Fibroblast of the aortic adventitia (primary cell): ENCODE results near the gene ZNHIT6. TPM values are rescaled to one million over a fixed set of nuclear protein-coding genes. Genes with fewer than 3 reads are reported as not detected.

Experiments used
- DNase-seq: peaks from one replicate; pipeline ENCODE4 v3.0.0-alpha.2; 2010; ENCODE audit warnings: low read depth
- H3K4me3 ChIP-seq: 2 replicates; pipeline ENCODE4 v1.5.1; 2011; ENCODE audit warnings: low read depth, mild to moderate bottlenecking, control low read depth, low read length, moderate library complexity
- CTCF ChIP-seq: IDR thresholded peaks from 2 replicates; pipeline ENCODE4 v1.5.1; 2011; ENCODE audit warnings: mild to moderate bottlenecking, low read length, control low read depth, inconsistent platforms; ENCODE audit not compliant: insufficient read depth
- total RNA-seq: library from RNA; depleted of rRNA; stranded (reverse); fragments of >200 nt; gene quantifications from 2 replicates; pipeline ENCODE4 v1.2.3, GENCODE V29; 2012; ENCODE audit warnings: low replicate concordance

ZNHIT6 gene
- total RNA-seq, 1 donor: 18.1 TPM

- DNase-seq: no peak
- no peak for TF ChIP-seq CTCF
Measured at GRCh38 chr1:85638412-85638811, 69.8 kb downstream of the ZNHIT6 start.

DNA sequence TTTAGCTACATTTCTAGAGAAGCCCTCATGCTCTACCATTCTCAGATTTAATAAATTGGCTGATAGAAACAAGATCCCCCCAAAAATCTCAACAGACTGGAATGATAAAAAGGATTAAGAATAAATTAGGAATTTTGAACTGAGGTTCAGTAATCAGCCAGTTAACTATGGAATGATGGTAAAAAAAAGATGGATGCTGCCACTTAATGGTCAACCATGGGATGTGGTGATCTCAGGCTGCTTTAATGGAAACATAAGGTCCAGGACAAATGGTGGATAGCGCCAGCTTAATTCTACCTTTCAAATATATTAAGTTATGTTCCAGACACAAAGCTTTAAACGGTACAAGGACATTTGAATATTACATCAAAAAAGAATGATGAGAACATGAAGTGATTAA, 77.7 kb downstream of the ZNHIT6 start:
- peak; percentile 34 for DNase-seq
- TF ChIP-seq CTCF: no peak
- no peak overlapping the region for H3K4me3 ChIP-seq

More at GRCh38 chr1:85638412-85638811, 69.8 kb downstream of the ZNHIT6 start:
- no peak overlapping the region for H3K4me3 ChIP-seq

DNA sequence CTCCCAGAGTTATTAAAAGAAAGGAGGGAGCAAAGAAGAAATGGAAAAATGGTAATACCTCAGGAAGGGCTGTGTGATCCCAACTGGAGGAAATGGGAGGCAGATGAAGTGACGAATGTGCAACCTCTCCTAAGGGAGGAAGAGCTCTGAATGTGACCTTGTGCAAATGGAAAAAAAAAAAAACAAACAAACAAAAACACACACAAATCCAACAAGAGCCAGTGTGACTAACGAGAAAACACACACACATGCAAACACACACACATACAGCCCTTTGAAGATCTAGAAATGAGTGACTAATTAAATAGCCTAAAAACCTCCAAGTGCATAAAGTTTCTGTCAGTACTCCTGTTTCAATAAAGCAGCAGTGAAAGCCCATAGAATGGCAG, 78.7 kb downstream of the ZNHIT6 start:
- no peak overlapping the region for H3K4me3 ChIP-seq
- DNase-seq: no peak
- no peak for TF ChIP-seq CTCF

DNA sequence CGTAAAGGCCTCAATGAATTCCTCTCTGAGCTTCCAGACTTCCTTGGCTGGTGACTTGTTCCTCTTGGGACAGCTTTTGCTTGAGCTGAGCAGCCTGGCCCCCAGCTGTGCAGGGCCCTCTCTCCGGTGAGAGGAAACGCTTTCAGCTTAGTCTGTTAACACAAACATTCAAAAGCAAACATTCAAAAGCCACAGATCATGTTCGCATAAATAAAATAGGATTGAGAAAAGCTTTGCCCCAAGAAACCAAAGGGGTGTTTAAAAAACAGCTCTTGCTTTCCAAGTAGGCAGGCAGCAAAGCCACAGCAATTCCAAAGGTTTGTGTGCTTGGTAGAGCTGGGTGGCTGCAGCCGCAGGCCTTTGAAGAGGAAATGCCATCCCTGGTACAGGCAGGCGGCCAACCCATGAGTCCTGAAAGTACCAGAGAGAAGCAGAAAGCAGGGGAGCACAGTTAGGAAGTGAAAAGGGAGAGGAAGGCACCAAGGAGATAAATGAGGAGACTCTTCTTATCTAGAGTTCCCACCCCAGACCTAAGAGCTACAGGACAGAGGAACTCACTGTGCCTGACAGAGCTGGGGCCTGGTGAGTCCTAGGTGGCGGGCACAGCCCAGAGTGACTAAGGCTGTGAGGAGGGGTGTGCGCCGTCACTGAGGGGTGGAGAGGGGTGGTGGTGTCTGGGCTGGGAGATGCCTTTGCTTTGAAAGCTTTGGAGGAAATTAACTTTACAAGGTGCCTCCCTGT, 79.3 kb downstream of the ZNHIT6 start:
- TF ChIP-seq CTCF: no peak
- H3K4me3 ChIP-seq: no peak overlapping the region
- peak; percentile 44 for DNase-seq

DNA sequence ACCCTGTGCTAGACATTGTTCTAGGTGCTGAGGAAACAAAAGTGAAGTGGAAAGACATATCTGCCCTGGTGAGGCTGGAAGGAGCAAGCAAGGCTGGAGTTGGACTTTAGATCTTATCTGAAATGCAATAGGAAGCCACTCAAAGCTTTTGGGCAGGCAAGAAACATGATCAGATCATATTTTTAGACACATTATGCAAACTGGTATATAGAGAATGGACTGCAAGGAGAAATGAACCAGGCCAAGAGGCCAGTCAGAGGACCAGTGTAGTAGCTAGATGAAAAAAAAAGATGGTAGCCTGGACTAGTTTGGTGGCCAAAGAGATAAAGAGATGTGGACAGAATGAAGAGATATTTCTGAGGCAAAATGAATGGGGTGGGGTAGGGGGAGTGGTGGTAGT, 81.4 kb downstream of the ZNHIT6 start:
- no peak overlapping the region for H3K4me3 ChIP-seq
- DNase-seq: no peak

DNA sequence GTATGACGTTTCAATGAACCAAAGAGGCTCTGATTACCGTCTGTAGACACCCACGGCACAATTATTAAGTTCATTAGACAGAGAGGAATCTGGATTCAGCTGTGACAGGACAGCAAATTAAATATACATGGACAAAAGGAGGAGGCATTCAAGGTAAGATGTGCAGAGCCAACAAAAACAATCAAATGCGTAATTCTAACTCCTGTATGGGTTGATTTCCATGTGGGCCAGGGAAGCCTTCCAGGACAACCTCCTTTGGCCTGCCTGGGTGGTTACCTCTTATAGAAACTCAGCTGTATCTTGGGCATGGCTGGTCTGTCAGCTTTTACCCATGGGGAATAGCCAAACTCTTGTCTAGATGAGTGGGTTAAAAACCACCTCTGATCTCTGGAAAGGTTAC, 83.9 kb downstream of the ZNHIT6 start:
- no peak for TF ChIP-seq CTCF

More for the DNA sequence above, 81.4 kb downstream of the ZNHIT6 start:
- TF ChIP-seq CTCF: no peak

GRCh38 chr1:85623061-85623471, 85.2 kb downstream of the ZNHIT6 start:
- H3K4me3 ChIP-seq: no peak overlapping the region
- TF ChIP-seq CTCF: no peak
- peak; percentile 88 for DNase-seq

More for the DNA sequence above, 83.9 kb downstream of the ZNHIT6 start:
- no peak overlapping the region for H3K4me3 ChIP-seq
- no peak for DNase-seq
